HG03521 (cell line): Measurements from ENCODE around the gene A1CF.
"Not testable (repeated sequence)": the region's sequence is repeated elsewhere in the genome, so short reads cannot be mapped to it uniquely, and the experiment has no call there.

Experiments used
- ATAC-seq: cut with Tn5 transposase; IDR thresholded peaks from one replicate; pipeline ENCODE4 v1.9.1; 2021; ENCODE audit warnings: mild to moderate bottlenecking, moderate library complexity; ENCODE audit not compliant: unreplicated experiment

A1CF gene

GRCh38 chr10:50788951-50789945 lies 96.2 kb downstream of the A1CF start:
- no peak for ATAC-seq

- ATAC-seq, result not testable (repeated sequence)
Observed at GRCh38 chr10:50787962-50788361, 97.5 kb downstream of the A1CF start.

- not testable (repeated sequence) for ATAC-seq
Observed at GRCh38 chr10:50782017-50782416, 103.4 kb downstream of the A1CF start.

- ATAC-seq, result not testable (repeated sequence)
Observed at GRCh38 chr10:50780036-50780435, 105.4 kb downstream of the A1CF start.

GRCh38 chr10:50774868-50775267 lies 110.6 kb downstream of the A1CF start:
- not testable (repeated sequence) for ATAC-seq

- not testable (repeated sequence) for ATAC-seq
Observed at GRCh38 chr10:50772042-50772441, 113.4 kb downstream of the A1CF start.

GRCh38 chr10:50766774-50767513 lies 118.5 kb downstream of the A1CF start:
- ATAC-seq, result not testable (repeated sequence)
